NCI-H446 treated with DMSO at 0.1 percent for 48 hours (cell line): Measurements from ENCODE around the gene CH25H.

Source experiments
- DNase-seq: peaks from one replicate; lab custom pipeline; 2025; lab: John Stamatoyannopoulos, UW

CH25H gene

DNA sequence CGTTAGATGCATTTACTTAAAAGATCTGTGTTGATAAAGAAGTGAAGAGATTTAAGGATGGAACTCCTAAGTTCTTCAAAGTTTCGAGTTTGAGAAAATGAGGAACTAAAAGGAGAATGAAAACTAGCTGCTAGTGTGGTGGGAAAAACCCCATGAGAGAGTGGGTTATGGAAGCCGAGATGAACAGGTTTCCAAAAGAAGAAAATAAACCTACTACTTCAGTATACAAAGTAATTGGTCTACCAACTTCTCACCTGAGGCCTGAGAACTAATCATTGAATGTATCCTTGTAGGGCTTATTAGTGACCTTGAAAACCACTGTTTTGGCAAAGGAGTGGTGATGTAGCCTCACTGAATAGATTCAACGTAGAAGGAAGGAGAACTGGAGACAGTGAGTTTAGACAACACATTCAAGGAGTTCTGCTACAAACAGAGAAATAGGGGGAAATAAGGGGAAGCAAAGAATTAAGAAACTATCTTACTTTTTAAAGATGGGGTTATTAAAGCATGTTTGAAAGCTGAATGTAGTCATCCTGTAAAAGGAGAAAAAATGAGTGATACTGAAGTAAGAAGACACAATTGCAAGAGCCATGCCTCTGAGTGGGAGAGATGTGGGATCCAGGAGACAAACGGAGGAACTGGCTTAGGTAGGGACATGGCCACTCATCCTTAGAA is 50.8 kb downstream of the CH25H start:
- no peak for DNase-seq
